NCI-H345 treated with DMSO at 0.1 percent for 48 hours (cell line): ENCODE results near the gene KCNAB2.
"Not testable (repeated sequence)": the region's sequence is repeated elsewhere in the genome, so short reads cannot be mapped to it uniquely, and the experiment has no call there.

Experiments used
- DNase-seq: peaks from one replicate; lab custom pipeline; 2025; ENCODE audit not compliant: unreplicated experiment; lab: John Stamatoyannopoulos, UW

Gene KCNAB2

DNA sequence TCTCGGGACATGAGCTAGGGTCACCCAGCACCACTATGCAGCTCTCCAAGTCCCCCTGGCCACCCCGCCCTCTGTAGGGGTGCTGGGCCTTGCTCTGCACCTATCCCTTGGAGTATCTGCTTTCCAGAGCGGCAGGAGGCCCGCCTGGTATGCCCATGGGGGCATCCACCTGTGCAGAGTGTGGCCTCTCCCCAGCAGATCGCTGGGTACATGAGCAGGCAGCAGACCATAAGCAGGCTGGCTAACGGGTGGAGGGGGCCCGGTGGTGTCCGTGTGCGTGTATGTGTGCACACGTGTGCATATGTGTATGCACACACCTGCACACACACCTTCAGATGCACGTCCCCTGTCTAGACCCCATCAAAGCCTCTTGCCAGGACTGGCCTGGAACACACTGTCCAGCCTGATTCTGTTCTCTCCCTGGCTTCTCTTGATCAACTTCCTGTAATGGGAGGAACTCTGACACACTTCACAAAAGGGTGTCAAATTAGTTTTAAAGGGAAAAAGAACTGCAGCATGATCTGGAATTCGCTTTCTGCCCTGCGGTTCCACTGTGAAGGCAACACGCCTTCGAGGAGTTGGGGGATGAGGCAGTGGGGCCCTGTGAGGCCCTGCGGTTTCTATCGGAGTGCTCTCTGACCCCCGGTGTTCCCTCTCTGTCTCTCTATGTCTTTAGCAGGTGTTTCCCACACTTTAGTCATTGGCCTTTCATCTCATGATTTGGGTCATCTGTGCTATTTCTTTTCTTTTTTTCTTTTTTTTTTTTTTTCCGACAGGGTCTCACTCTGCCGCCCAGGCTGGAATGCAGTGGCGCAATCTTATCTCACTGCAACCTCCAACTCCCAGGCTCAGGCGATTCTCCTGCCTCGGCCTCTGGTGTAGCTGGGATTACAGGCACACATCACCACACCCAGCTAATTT lies 36.3 kb upstream of the KCNAB2 start:
- DNase-seq = no peak

DNA sequence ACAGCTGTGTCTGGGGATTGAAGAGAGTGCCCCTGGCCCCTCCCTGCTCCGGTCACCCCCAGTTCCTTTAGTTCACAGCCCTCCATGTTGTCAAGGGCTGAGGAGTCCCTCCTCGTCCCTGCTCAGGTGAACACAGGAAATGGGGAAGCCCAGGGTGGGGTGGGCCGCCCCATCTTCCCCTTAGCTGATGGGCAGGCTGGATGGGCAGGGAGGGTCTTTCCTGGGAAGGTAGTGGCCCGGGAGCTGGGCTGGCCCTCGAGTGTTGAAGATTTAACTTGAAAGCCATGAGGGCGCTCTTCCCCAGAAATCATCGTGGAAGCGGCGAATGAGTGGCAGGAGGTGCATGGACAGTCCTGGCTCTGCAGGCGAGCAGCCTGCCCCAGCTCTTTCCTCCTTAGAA lies 35.1 kb upstream of the KCNAB2 start:
- no peak for DNase-seq

- no peak for DNase-seq
Measured at GRCh38 chr1:6011161-6011945, 34.3 kb upstream of the KCNAB2 start.

GRCh38 chr1:6011946-6012258 lies 33.8 kb upstream of the KCNAB2 start:
- DNase-seq = no peak

- DNase-seq = no peak
Measured at GRCh38 chr1:6012529-6013318, 33.0 kb upstream of the KCNAB2 start.

DNA sequence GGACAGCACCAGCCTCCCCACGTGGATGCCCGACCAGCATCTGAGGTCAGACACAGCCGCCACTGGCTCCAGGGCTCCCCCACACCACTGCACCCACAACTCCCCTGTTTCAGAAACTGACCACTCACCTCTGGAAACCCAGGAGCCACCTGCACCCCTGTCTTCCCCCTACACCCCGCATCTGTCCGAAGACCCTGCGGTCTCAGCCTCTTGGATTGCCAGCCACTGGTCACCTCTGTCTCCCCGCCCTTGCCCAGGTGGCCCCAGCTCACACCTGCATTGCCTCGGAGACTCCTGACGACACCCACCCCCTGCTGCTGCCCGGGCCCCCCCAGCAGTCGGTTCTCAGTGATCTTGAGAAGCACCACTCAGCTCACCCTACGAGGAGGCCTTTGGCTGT lies 32.2 kb upstream of the KCNAB2 start:
- no peak for DNase-seq

- no peak for DNase-seq
Measured at GRCh38 chr1:6014130-6014999, 31.3 kb upstream of the KCNAB2 start.

DNA sequence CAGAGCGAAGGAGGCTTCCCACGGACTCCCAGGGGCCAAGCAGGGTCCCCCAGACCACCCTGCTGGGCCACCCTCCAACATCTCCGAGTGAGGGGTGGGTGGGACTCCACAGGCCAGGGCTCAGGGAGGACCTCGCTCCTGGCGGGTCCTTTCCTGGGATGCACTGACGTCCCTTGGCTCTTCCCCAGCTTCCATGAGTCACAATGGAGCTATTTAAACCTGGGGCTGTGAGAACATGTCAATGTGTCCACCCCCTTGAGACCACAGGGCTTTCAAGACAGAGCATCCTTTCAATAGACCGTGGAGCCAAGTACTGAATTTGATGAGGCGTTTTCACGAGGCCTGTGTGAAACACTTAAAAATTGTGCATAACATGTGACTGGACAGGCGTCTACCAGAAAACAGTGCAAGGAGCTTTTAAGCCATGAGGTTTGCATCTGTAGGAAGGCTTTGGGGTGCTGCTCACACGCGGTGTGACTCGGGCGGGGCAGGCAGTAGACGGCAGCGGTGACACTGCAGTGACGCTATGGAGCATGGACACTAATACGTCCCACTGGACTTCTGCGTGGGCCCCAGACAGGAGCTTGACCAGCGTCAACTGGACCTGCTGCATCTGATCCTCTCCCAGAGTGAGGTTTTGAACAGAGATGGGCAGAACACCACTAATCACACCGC lies 29.4 kb upstream of the KCNAB2 start:
- DNase-seq = no peak

GRCh38 chr1:6017654-6018053 lies 28.0 kb upstream of the KCNAB2 start:
- DNase-seq = not testable (repeated sequence)

DNA sequence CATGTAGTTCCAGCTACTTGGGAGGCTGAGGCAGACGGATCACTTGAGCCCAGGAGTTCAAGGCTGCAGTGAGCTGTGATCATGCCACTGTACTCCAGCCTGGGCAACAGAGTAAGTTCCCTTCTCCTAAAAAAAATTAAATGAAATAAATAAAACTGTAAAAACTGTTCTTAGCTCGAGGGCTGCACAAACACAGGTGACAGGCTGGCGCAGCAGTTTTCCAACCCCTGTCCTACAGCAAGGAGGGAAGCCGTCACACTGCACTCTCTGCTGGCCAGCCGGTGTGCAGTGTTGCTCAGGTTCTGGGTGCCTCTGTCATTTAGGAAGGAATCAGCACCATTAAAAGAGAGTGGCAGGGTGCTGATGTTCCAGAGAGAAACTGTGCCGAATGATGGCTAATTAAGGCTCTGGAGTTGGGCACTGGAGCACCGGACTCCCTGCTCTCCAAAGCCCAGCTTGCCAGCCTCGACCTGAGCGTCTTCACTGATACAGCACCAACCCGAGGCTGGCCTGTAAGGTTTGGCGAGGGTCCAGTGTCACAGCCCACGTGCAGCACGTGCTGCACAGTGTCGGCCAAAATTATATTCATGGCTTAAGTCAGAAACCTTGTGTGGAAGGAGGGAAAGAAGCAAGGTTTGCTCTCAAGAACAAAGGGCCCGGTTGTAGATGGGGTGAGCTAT lies 26.4 kb upstream of the KCNAB2 start:
- no peak for DNase-seq

DNA sequence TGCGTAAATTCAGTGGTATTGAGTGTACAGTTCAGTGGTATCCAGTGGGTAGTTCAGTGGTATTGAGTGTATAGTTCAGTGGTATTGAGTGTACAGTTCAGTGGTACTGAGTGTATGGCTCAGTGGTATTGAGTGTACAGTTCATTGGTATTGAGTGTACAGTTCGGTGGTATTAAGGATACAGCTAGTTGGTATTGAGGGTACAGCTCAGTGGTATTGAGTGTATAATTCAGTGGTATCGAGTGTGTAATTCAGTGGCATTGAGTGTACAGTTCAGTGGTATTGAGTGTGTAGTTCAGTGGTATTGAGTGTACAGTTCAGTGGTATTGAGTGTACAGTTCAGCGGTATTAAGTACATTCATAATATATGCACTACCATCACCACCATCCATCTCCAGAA lies 23.5 kb upstream of the KCNAB2 start:
- no peak for DNase-seq

GRCh38 chr1:6023346-6023745 lies 22.3 kb upstream of the KCNAB2 start:
- DNase-seq = no peak

DNA sequence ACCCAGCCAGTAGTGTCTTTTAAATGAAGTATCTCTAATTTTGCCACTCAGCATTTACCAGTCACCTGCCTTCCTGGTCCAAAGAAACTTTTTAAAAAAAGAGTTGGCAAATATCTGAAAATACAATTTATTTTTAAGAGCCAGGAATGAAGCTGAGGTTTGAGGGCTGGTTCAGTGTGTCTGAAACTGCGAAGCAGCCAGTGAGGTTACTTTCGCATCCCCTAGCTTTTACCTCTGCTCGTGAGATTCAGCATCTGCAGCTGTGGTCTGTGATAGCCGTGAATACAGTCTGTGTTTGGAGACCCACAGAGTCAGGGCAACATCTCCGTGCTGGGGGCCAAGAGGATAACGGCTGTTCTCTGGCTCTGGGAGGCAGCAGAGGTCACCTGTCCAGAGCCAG lies 21.3 kb upstream of the KCNAB2 start:
- DNase-seq = no peak

DNA sequence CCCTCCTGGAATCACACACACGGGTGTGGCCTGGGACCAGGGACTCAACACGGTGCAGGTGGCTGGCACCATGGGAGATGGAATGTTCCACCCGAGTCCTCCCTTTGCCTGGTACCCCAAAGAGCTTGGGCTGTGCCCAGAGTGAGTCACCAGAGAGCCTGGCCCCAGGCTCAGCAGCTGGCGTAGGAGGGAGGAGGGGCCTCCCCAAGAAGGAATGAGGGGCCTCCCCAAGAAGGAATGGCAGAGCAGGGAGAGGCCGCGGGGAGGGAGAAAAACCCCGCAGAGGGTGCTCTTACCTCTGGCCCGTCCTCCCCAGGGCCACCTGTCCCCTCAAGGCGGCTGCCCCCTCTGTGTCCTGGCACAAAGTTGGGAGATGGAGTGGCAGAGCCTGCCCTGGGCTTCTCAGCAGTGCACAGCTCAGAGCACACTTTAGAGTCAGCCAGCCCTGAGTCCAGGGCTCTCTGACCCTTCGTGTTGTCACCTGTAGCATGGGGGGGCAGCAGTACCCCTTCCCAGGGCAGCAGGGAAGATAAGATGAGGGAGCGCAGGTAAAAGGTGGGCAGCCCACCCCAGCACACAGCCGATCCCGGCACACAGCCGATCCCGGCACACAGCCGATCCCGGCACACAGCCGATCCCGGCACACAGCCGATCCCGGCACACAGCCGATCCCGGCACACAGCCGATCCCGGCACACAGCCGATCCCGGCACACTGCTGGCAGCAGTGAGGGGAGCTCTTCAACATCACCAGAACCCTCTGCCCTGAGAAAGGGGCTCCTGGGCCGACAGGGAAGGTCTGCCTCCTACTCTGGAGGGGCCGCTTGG lies 20.2 kb upstream of the KCNAB2 start:
- no peak for DNase-seq

DNA sequence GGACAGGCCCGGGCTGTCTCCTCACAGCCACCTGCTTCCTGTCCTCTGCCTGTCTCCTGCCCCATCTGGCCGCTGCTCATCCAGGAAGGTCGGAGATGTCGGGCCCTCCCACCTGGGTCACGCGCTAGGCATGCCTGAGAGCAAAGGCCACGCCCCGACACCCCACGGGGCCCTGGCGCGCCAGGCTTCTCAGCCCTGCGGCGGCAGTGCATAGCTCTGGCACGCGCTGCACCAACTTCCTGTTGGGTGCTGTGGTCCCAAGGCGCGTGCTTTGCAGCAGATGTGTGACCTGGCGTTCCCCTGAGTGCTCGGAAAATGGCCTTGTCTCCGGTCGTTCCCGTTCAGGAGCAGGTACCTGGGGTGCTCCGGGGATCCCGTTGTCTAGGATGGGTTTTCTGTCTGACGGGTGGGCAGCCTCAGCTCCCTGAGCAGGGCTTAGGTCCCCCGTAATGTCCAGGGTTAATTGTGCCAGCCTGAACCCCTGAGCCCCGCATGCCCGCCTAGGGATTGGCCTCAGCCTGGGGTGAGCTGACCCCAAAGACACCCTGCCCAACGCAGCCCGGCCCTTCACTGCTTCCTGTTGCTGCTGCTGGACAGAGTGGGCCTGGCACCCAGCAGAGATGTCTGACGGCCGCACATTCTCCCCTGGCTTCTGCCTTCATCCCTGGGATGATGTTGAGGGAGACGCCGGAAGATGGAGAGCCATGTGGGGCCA lies 19.4 kb upstream of the KCNAB2 start:
- no peak for DNase-seq

- DNase-seq = no peak
Measured at GRCh38 chr1:6027591-6027990, 18.1 kb upstream of the KCNAB2 start.

DNA sequence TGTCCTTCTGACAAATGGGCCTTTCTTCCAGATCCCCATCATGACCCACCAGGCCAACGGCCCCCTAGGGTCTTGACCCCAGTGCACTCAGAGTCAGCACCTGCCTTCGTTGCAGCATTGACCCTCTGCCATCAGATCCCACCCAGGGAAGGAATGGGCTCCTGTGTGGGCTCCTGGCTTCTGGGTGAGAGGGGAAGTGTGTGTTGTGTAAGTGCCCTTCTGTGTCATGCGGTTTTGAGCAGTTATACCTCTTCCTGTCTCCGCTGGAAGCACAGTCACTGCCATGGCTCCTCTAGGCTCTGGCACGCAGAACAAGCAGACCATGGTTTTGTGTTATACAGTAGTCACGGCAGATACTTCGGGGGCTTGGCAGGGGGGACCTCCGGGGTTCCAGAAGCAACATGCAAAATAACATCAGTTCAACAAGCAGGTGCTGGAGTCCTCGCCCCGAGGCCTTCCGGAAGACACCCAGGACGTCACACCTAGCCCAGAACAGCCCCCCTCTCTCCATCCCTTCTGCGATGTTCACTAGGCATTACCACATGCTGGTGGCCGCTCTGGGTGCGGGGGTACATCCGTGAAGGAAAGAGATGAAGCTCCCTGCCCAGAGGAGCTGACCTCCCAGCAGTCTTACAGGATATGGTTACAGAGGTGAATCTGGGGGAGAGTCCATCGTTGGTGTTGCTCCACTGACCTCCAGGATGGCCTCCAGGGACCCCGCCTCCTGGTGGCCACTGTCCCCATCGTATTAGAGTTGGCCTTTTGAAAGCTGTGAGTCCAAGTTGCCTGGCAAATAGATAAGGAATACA lies 17.4 kb upstream of the KCNAB2 start:
- no peak for DNase-seq
